Measurements from ENCODE around the gene STOM.

- TF ChIP-seq CEBPB (IDR thresholded peaks at IDR 0.05; ENCODE audit: low read depth, low read length), result no peak
- TF ChIP-seq SP1 (IDR thresholded peaks at IDR 0.05; ENCODE audit: low read depth, low read length), result no peak
- no peak for TF ChIP-seq CTCF (IDR thresholded peaks at IDR 0.05; ENCODE audit: control extremely low read depth in 1 of 3, insufficient read depth in 1 of 3, low read depth in 1 of 3, low read length in 3 of 3)
- no peak for TF ChIP-seq BACH1 (IDR thresholded peaks at IDR 0.05; ENCODE audit: low read length)
- no peak for TF ChIP-seq JUND (IDR thresholded peaks at IDR 0.05; ENCODE audit: low read length)
- TF ChIP-seq KDM1A (IDR thresholded peaks at IDR 0.05; ENCODE audit: borderline replicate concordance, low read length), result no peak
- no peak for TF ChIP-seq YY1 (IDR thresholded peaks at IDR 0.05; ENCODE audit: low read depth, low read length)
These were observed 19.0 kb downstream of the STOM start for GRCh38 chr9:121350993-121351561.
